Activated gamma-delta T cell treated with anti-CD3 and anti-CD28 coated beads, Interleukin-2, amount 50 U/mL, for 16 hours (primary cell): ENCODE data around the gene TRIM24.
"Not testable (repeated sequence)": the region's sequence is repeated elsewhere in the genome, so short reads cannot be mapped to it uniquely, and the experiment has no call there.

ENCODE experiments used
- DNase-seq: peaks from one replicate; pipeline ENCODE4 v3.0.0-alpha.2; 2020; ENCODE audit warnings: low read depth

TRIM24 gene

DNA sequence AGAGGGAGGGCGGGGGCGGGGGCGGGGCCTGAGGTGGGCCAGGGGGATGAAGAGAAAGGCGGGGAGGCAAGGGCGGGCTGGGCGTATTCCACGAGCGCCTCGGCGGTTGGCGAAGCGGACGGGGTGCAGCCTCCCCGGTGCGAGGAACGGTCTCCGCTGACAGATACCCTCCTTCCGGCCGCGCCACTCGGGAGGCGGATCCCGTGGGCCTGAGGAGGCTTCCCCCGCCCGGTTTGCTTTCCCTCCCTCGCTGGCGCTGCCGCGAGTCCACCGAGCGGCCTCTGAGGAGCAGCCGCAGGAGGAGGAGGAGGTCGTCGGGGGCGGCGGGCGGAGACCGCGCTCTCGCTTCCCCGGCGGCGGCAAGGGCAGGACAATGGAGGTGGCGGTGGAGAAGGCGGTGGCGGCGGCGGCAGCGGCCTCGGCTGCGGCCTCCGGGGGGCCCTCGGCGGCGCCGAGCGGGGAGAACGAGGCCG, at the start of gene TRIM24:
TSS of gene TRIM24 (plus strand) at position 84 of the 473 bp plus-strand sequence. CDS start at position 374, 290 bp downstream.
- DNase-seq: no peak

- not testable (repeated sequence) for DNase-seq
Measured at GRCh38 chr7:138412077-138412476, 48.0 kb upstream of the TRIM24 start.

- not testable (repeated sequence) for DNase-seq
Measured at GRCh38 chr7:138412921-138413320, 47.1 kb upstream of the TRIM24 start.

DNA sequence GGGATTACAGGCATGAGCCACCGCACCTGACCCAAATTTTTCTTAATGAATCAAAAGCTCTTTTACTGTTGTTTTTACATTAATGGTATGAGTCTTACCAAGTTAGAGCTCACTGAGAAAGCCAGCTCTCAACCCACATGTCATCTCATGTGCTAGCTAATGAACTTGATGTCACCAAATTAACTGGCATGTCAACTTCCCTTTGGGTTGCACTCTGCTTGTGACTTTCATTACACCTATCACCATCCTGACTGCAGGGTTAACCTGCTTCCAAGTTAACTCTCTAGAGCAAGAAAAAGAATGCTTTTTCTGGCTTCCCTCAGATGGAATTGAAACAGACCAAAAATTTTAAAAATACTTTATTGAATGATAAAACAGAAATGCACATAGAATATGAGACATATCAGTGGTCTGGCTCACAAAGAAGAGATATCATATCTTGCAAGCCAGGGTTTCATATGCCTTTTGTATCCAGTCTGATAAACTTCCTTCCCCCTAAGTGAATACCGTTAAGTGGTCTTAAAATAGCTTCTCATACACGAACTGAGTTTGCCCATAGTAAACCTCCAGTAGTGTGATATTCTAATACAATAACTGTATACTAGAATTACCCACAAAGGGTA, 42.9 kb upstream of the TRIM24 start:
- DNase-seq: no peak

GRCh38 chr7:138417764-138418163, 42.3 kb upstream of the TRIM24 start:
- no peak for DNase-seq

- not testable (repeated sequence) for DNase-seq
Measured at GRCh38 chr7:138418403-138418802, 41.7 kb upstream of the TRIM24 start.

GRCh38 chr7:138425026-138425425, 35.0 kb upstream of the TRIM24 start:
- DNase-seq: no peak

GRCh38 chr7:138429577-138430250, 30.3 kb upstream of the TRIM24 start:
- no peak for DNase-seq

DNA sequence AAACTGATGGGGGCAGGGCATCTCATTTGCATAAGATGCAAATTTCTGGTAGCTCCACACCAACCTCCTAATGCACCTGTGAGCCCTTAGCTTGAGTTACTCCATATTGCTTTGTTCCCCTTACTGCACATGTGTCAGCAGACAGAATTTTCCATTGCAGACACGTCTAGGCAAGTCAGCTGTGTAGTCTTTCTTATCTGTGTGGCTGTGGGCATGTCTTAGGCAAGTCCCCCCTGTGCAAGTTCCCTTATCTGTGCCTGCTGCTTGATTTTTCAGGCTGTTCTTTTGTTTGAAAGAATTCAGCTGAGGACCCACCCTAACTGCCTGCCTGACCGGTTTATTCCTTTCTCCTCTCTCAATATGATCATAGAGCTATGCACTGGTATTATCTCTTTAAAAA, 28.5 kb upstream of the TRIM24 start:
- no peak for DNase-seq

DNA sequence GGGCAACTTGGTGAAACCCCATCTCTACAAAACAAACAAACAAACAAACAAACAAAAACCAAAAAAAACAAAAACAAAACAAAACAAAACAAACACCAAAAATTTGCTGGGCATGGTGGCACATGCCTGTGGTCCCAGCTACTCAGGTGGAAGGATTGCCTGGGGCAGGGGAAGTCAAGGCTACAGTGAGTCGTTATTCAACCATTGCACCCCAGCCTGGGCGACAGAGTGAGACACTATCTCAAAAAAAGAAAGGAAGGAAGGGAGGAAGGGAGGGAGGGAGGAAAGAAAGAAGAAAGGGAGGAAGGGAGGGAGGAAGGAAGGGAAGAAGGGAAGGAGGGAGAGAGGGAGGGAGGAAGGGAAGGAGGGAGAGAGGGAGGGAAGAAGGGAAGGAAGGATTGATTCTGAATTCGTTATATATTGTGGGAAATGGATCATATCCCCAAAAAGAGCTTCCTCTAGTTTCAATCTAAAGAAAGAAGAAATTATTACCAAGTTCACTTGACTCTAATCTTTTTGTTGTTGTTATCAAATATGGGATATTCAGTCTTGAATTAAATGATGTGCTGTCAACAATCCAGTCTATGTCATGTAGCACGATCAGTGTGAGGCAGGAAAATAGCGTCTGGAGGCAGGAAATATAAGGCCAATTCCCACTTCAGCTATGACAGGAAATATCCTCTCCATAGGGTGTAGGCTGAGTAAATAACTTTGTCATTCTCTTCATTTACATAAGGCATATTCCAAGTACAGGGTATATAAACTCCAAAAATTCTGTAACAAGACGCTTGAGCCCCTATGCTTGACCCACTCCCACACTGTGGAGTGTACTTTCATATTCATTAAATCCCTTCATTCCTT, 26.2 kb upstream of the TRIM24 start:
- DNase-seq: no peak

GRCh38 chr7:138434597-138435019, 25.5 kb upstream of the TRIM24 start:
- DNase-seq: no peak

DNA sequence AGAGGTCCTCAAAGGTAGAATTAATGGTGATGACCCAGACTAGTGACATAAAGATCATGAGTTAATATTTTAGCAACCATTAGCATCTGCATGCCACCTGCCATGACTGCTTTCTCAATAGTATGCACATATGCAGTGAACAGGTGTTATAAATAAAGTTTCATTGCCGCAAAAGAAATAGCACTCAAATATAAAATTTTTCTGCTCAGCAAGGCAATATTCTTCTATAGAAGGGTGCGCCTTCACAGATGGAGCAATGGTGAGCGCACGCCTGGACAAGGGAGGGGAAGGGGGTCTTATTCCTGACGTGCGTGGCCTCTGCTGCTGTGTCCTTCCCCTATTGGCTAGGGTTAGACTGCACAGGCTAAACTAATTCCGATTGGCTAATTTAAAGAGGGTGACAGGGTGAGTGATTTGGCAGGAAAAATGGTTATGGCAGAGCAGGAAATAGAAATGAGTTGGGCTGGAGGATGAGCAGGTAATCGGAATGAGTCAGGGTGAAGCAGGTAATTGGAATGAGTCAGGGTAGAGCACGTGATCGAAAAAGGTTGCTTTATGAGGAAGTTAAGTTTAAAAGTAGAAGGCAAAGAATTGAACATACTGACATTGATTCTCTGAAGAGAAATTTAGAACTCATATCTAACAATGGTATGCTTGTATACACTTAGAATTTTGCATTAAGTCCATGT, 24.7 kb upstream of the TRIM24 start:
- no peak for DNase-seq

GRCh38 chr7:138436388-138436787, 23.7 kb upstream of the TRIM24 start:
- DNase-seq: no peak

DNA sequence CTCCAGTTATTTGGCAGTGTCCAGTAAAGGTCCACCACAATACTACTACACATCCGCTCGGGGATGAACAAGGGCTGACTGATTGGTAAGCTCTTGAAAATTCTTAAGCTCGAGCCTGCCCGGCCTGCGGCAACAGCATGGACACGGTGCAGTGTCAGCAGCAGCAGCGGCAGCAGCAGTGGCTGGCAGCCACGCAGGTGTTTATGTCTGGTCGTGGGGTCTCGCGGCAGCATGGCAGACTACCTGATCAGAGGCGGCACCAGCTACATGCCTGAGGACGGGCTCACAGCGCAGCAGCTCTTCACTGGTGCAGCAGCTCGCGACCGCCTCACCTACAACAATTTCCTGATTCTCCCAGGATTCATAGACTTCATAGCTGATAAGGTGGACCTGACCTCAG, 19.6 kb upstream of the TRIM24 start:
- DNase-seq: no peak

DNA sequence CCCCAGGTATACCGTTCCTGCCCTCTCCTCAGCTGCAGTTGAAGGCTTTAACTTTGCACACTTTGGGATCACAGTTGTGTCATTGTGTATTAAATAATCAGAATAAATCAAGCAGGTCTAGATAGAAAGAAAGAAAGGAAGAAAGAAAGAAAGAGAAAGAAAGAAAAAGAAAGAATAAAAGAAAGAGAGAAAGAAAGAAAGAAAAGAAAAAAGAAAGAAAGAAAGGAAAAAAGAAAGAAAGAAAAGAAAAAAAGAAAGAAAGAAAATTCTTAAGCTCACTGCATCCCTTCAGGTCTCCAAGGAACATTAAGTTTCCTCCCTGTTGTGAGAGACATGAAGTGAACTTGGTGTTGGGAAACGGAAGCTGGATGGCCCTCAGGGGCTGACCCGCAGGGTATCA, 17.2 kb upstream of the TRIM24 start:
- DNase-seq: no peak

DNA sequence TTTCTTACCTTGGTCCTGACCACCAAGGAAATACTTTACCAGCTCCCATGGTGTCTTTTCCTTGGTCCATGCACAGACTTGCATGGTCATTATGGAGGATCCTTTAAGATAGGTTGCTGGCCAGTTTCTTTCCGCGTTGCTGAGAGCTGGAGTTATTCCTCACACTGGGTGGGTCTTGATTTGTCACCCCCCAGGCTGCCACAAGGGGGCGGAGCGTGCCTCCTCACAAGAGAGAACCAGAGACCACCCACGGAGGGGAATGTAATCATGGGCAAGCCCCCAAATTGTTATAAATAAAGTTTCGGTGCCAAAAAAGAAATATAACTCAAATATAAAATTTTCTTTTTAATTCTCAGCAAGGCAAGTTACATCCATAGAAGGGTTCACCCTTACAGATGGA, 10.5 kb upstream of the TRIM24 start:
- DNase-seq: peak; percentile 25

GRCh38 chr7:138455609-138456008, 4.5 kb upstream of the TRIM24 start:
- no peak for DNase-seq

DNA sequence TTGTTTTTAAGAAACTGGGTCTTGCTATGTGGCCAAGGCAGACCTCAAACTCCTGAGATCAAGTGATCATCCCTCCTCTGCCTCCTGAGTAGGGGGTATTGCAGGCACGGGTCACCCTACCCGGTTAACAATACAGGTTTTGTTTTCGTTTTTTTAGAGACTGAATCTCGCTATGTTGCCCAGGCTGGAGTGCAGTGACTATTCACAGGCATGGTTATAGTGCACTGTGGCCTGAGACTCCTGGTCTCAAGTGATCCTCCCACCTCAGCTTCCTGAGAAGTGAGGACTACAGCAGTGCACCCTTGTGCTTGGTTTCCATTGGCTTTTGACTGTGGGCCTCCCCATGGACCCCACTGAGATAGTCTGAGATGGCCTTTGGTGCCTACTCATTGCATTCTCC, 3.8 kb upstream of the TRIM24 start:
- DNase-seq: no peak

DNA sequence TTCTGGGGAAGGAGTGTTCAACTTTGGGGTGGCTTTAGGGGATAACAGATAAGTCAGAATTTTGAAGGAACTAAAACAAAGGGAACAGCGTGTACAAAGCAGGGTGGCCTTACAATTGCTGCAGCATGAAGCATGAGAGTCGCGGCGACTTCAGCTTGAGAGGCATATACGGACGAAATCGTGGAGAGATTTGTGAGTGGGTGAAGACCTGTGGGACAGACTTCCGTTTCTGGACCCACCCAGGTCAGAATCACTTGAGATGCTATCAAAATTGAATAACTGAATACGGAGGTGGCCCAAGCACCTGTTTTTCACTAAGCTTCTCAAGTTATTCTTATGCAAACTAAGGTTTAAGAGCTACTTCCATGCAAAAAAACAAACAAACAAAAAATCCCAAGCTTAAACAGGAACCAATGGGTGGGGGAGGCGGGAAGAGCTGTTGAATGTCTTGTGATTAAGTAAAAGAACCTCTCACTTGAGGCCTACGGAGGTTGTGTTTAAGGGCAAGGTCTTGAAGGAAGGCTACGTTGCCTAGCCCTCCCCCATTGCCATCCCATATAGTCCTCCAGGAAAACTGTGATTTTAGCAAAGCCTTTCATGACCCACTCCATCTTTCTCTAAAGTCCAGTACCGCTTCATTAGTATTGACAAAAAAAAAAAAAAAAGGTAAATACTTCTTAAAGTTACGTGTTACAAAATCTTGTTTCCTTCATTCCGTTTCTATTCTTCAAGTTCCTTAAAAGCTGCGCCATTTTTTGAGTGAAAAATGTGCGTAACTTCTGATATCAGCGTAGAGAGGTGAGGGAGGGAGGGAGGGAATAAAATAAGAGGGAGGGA, 1.3 kb upstream of the TRIM24 start:
- DNase-seq: no peak

DNA sequence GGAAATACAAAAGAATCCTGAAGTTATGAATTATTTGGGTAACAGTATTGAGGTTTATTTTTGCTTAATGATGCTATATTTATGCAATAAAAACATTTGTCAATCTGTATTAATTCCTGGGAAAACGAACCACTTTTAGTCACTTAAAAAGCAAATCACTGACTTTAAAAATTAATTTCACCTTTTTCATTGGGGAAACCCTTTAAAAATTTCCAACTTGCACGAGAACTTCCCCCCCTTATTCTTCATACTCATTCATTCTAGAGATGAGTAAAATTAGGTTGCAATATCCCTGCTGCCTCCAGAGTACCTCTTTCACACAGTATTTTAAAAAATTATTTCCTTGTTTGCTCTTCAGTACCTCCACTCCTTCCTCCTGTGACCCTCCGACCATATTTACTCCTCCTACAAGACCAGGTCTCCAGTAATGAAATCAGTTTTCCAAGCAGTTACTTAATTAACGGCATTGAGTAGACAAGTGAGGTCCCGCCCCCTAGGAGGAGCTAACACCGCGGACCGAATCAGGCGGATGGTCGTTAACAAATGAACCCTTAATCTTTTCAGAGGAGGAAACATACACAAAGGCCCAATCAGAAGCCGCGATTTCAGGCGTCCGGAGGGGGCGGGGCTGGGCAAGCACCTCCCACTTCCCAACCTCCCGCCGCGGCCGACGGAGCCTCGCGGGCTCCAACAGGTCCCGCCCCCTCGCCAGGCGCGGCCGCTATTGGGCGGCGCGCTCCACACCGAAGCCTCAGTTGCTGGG, 465 bp upstream of the TRIM24 start:
- DNase-seq: peak; percentile 97
